GM04504 (cell line): ENCODE data around the gene TSFM.

Experiments used
- DNase-seq: peaks from one replicate; pipeline ENCODE4 v3.0.0-alpha.2; 2012; ENCODE audit warnings: low read depth

The TSFM gene

GRCh38 chr12:57746025-57746424, 36.6 kb upstream of the TSFM start:
- no peak for DNase-seq

DNA sequence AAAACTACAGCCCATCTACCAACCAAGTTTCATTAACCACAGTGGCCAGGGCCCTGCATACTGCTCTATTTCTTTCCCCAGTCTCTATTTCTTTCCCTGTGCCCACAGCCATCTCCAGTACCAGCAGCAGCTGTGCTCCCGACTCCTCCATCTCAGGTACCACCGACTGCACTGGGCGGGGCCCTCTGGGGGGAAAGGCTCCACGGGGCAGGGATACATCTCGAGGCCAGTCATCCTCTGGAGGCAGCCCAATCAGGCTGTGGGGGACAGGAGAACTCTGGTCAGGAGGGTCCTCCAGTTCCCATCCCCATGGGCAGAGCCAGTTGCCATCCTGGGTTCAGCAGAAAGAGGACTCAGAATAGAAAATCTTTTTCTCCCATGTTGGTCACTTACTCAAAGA, 33.5 kb upstream of the TSFM start:
- DNase-seq, result no peak

DNA sequence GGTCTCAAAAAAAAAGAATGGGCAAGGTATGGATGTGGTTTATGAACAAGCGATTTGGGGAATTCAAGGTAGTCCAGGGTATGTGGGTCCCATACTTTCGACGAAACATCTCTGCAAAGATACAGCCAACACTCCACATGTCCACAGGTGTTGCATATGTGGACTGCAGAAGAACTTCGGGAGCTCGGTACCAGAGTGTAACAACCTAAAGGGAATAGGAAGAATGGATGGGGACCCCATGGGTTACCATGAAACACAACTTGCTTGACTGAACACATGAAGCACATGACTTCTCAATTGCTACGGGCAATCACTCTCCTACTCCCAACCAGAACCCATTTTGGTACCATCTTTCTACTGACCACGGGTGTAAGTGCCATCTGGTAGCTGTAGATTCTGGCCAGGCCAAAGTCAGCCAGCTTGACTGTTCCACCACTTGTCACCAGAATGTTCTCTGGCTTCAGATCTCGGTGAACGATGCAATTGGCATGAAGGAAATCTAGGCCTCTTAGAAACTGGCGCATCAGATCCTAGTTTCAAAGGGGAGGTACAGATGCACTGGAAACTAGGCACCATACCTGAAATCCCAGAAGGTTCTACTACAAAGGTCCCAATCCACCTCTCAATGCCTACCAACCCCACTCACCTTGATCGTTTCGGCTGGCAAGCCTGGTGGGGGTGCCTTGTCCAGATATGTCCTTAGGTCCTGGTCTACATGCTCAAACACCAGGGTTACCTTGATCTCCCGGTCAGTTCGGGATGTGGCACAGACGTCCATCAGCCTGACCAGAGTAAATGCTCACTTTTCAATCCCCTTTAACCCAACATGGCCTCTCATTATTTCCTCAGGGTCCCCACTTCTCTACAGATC, 31.8 kb upstream of the TSFM start:
- no peak for DNase-seq

GRCh38 chr12:57751432-57751787, 31.2 kb upstream of the TSFM start:
- DNase-seq, result no peak

- DNase-seq, result peak; percentile 98
Observed at GRCh38 chr12:57751788-57752667, 30.6 kb upstream of the TSFM start, which contains the start of gene CDK4. Gene CDK4, minus strand, starts transcription at chr12:57752310. Its CDS starts 593 bp downstream, at chr12:57751717.

GRCh38 chr12:57752668-57753000, 30.0 kb upstream of the TSFM start:
- DNase-seq, result no peak

- DNase-seq, result no peak
Observed at GRCh38 chr12:57753756-57754337, 28.7 kb upstream of the TSFM start.

DNA sequence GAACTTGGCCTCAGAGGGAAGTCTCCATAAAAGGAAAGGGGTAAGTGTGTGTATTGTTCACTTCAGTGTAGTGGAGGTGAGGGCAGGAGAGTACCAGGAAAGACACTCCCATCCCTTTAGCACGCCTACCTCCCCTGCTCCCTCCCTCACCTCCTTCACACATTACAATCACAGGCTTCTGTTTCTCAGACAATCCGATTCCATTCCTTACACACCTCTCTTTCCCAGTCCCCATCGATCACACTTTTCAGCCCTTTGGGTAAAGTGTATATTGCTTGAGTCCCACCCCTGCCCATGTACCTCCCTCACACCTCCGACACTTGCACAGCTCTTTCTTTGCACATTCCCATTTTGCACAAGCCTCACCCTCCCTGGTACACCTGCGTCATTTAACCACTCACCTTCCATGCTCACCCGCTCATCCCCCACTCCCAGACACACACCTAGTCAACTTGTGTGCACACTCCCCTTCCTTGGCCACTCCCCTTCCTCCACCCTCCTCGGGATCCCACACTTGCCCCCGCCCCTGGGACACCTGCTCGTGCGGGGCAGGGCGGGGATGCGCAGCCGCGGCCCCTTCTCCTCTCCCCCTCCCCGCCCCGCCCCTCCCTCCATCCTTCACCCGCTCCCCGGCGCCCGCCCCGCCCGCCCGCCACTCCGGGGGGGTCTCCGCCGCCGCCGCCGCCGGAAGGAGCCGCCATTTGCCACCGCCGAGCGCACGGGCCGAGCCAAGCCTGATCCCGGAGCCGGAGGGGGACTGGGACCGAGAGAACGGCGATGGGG, 28.0 kb upstream of the TSFM start, which contains the start of gene MARCHF9:
MARCHF9 (plus strand) TSS at position 693 of the 783 bp plus-strand sequence. CDS start 426 bp downstream, outside the sequence.
- DNase-seq, result no peak

DNA sequence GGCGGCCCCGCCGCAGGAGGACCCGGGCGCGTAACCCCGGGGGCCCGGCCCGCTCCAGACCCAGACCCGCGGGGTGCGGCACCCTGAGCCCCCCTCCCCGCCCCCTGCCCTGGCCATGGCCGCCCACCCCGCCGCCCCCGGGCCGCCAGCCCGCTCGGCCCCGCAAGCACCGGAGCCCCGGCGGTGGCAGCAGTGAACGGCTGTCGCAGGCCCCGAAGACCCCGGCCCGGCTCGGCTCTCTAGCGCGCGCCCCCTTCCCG, 27.5 kb upstream of the TSFM start:
- DNase-seq, result no peak

- no peak for DNase-seq
Observed at GRCh38 chr12:57755454-57756372, 26.9 kb upstream of the TSFM start.

GRCh38 chr12:57756406-57757341, 25.9 kb upstream of the TSFM start:
- no peak for DNase-seq

DNA sequence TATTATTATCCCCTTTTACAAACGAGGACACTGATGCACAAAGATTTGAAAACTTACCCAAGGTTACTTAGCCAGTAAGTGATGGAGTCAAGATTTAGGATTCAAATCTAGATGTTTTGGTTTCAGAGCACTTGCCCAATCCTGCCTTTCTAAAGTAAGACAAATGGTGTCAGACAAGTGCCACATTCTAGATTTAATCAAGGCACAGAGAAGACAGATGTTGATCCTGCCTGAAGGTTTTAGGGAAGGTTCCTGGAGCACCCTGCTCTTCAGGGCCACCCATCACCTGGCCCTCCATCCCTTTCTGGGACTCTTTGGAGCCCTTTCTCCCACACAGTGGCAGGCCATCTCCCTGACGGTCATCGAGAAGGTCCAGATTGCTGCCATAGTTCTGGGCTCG, 24.8 kb upstream of the TSFM start:
- no peak for DNase-seq

DNA sequence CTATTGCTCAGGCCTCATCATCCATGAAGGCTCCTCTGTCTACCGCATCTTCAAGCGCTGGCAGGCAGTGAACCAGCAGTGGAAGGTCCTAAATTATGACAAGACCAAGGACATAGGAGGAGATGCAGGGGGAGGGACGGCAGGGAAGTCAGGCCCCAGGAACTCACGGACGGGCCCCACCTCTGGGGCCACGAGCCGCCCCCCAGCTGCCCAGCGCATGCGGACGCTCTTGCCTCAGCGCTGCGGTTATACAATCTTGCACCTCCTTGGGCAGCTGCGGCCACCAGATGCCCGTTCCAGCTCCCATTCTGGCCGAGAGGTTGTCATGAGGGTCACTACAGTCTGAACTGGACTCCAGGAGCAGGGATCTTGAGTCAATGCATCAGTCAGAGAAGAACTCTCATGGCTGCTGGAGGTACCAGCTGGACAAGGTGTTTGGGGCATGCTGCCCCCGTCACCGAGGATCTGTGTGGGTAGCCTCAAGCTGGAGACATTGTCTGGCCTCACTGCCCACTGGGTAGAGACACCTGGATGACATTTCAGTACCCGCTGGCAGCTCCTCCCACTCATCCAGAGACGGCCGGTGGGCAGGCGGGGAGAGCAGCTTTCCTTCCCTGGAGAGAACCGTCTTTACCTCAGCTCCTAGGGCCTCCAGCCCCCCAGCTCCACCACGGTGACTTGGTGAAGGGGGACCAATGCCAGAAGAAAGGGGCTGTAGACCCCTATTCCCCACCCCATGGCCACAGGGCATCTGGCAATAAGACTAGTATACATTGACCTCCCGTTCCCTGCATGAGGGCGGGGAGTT, 23.8 kb upstream of the TSFM start:
- no peak for DNase-seq

DNA sequence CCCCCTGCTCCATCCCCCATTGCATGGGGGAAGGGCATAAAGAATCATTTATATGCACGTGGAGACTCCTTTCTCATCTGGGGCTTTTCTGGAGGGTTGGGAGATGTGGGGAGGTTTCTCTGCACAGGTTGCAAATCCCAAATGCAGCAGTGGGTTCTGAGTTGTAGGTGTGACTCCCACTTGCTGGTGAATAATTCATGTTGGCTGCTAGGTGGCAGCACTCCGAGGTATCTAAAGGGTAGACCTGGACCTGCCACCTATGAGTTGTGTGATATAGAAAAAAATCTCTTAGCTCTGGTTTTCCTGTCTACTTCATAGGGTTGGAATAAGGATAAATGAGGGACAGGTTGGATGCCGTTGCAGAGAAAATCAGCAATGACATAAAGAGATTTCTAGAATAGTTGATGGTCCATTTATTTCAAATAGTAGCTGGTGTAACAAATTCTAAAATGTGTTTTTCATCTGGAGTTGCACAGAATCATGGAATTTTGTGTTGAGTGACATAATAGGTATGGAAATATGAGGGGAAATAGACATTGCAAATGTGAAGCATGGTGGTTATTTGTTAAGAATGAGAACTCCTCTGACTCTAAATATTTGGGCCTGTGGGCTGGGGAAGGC, 23.1 kb upstream of the TSFM start:
- no peak for DNase-seq

DNA sequence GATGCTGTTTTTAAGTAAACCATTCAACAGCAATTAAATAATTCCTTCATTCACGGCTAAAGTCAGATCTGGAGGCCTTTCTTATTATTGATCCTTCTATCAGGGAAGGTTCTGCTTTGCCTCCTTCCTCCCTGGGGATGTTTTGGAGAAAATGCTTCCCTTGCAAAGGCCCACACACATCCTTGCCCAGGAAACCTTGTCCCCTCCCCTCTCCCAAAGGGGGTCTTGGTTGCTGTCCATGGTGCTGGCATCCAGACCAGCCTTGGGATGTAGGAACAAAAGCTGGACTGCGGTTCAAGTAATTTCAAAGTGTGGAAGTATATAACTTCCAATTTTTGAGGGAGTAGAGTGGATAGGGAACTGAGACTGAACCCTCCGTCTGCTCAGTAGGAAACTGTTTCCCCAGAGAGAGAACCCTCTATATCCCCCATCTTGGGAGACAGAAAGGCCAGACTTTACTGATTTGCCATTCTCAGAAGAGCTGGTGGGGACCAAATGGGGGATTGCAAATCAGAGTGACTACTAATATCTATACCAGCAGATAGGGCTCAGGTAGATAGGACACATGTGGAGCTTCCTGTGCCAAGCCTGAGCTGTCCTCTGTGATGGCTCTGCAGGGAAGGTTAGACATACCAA, 22.1 kb upstream of the TSFM start:
- no peak for DNase-seq

DNA sequence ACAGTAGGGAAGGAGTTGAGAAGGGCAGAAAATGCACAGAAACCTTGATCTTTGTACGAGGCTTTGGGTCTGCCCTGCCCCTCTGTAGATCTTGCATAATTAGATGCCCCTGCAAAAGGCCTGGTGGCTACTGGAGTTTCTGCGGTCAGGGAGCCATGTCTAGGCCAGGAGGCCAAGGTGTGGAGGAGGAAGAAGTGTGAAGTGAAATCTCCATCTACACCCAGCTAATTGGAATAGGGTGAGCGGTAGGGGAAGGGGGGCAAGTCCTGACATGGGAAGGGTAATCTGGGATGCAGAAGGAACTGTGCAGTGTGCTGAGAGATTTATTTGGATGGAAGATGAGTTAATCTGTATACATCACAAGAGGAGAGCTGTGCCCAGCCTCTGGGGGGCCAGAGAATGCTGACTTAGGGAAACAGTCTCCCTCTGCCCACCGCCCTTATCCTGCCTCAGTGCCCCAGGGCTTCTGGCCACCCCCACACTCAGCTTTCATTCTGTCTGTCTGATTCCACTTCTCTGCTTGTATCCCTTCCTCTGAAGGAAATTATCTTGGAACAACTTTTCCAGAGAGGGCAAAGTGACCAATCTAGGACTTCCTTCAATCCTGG, 21.1 kb upstream of the TSFM start:
- no peak for DNase-seq

GRCh38 chr12:57762463-57762862, 20.1 kb upstream of the TSFM start:
- no peak for DNase-seq
